ENCODE results near the gene CPAMD8.
"Not testable (repeated sequence)": the region's sequence is repeated elsewhere in the genome, so short reads cannot be mapped to it uniquely, and the experiment has no call there.

The CPAMD8 gene

DNA sequence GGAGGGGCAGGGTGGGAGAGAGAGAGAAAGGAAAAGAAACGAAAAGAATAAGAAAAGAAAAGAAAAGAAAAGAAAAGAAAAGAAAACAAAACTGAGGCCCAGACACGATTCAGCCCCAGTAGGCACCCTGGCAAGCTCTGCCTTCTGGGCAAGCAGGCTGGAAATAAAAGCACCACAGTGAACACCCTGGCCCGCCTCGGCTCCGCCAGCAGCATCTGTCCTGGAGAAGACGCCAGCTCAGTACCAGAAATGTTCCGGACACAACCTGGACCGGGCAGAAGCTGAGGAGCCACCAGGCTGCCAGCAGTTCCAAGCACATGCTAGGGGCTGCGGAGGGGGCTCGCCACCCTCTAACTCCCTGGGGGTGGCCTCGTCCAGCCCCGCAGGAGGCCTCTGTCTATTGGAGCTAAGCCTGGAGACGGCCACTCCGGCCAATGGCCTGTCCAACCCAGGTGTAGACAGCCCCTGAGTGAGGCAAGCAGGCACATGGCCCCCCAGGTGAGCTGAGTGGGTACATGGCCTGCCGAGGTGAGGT lies 11.4 kb upstream of the CPAMD8 start:
- DNase-seq = no peak

DNA sequence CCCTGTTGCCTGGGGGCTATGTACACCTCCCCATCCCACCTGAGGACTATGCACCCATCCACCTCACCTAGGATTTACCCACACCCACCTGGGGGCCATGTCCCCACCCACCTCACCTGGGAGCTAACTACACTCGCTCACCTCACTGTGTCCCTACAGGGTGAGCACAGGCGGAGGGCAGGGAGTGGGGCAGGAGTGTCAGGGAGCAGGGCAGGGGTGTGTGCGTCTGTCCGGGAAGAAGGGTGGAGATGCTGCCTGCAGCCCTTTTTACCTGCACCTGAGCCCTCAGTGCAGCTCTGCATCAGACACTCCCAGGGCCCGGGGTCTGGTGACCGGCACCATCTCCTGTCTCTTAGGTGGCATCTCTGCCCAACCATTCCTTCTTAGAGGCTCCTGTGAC lies 10.6 kb upstream of the CPAMD8 start:
- DNase-seq = no peak

DNA sequence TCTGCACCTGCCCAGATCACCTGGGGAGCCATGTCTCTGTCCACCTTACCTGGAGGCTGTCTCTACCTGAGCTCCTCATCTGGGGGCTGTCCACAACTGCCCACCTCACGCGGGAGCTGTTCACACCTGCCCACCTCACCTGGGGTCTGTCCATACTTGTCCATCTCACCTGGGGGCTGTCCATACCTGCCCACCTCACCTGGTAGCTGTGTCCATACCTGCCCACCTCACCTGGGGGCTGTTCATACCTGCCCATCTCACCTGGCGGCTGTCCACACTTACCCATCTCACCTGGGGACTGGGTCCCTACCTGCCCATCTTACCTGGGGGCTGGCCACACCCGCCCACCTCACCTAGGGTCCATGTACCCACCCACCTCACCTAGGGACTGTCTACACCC lies 10.0 kb upstream of the CPAMD8 start:
- DNase-seq = no peak

DNA sequence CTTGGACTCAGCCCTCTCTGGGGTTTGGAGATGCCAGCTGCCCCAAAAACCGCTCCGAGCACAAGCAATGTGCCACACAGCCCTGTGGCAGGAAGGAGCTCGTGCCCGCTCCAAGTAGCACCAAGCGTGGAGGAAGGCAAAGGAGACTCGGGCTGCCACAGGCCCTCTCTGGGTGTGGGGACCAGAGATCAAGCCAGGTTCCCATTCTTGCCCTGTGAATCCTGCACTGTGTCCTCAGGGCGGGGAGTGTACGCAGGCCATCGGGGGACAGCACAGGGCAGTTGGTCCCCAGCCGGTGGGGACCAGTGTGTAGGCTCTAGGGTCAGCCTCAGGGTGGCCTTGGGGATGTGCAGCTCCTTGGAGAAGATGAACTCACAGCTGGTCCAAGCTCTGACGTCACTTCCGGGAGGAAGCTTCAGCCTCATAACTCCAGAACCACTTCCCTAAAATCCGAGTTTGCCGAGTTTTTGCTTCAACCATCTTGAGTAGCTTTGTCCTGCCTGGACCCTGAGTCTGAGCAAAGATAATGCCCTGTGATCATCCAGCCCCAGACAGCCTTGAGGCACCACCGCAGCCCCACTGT lies 9.3 kb upstream of the CPAMD8 start:
- no peak for DNase-seq

DNA sequence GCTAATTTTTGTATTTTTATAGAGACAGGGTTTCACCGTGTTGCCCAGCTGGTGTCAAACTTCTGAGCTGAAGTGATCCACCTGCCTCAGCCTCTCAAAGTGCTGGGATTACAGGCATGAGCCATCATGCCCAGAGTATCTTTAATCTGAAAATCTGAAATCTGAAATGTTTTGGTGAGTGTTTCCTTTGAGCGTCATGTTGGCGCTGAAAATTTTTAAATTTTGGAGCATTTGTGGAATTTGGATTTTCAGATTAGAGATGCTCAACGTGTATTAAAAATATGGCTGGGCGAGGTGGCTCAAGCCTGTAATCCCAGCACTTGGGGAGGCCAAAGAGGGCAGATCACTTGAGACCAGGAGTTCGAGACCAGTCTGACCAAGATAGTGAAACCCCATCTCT lies 5.1 kb upstream of the CPAMD8 start:
- DNase-seq = no peak

DNA sequence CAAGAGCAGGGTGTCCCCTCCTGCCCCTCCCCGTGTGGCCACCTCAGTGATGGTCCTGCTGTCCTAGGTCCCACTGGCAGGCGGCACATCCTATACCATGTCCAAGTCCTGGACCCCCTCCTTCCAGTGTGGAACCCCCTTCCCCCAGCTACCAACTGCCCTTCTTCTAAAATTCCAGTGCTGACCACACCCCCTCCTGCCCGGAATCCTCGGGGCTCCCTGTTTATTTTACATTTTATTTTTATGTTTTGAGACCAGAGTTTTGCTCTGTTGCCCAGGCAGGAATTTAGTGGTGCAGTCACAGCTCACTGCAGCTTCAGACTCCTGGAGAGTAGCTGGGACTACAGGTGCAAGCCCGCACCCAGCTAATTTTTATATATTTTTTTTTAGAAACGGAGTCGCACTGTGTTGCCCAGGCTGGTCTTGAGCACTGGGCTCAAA lies 945 bp upstream of the CPAMD8 start:
- no peak for DNase-seq

DNA sequence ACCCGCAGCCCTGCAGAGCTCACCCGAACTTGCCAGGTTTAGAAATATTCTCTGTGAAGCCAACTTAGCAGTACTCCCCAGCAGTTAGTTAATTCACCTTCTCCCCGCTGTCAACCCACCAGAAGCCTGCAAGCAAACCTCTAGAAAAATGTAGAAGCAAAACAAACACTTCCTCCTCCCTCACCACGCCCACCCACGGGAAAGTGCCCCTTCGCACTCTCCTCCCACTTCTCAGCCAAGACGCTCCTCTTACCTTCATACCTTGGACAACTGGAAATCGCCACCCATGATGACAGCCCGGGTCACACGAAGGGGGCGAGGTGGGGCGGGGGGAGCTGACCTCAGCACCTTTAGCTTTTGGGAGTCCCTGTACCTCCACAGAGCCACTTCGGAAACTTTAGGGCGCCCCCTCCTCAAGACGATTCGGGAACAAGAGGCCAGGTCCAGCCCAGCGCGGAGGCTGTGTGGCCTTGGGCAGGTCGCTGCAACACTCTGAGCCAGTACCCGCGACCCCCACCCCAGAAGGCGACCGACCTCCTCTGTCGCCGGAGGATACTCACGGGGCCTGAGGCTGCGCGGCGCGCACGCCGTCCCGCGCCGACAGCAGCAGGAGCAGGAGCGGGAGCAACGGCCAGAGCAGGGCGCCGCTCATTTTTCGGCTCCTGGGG lies 485 bp downstream of the CPAMD8 start:
- DNase-seq = no peak

DNA sequence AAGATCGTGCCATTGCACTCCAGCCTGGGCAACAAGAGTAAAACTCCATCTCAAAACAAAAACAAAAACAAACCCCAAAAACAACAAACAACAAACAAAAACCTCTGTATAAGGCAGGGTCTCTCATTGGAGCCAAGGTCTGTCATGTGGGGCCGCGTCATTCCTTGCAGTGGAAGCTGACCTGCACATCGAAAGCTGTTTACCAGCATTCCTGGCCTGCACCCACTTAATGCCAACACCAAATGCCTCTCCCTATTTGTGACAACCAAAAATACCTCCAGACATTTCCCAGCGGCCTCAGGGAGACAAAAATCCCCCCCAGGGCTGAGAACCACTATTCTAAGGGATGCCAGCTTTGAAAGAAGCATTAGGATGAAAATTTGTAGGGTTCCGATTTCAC lies 1.2 kb downstream of the CPAMD8 start:
- no peak for DNase-seq

DNA sequence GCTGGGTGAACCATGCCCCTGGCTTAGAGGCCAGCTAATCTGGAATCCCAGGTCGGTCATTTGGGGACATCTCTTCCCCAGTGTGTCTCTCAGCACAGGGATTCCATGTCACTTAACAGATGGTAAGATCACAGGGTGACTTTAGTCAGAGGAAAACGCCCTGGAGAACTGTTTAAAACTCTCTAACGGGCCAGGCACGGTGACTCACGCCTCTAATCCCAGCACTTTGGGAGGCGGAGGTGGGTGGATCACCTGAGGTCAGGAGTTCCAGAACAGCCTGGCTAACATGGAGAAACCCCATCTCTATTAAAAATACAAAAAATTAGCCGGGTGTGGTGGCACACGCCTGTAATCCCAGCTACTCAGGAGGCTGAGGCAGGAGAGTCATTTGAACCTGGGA lies 1.7 kb downstream of the CPAMD8 start:
- not testable (repeated sequence) for DNase-seq

DNA sequence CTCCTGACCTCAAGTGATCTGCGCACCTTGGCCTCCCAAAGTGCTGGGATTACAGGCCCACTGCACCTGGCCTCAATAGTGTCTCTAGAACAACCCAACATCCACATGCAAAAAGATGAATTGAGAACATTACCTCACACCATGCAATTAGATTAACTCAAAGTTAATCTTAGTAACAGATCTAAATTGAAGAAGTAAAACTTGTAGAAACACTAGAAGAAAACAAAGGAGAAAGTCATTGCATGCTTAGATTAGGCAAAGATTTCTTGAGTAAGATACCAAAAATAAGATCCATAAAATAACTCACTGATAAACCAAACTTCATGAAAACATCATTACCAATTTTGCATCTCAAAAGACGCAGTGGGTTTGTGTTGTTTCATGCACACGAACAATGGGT lies 2.8 kb downstream of the CPAMD8 start:
- no peak for DNase-seq

DNA sequence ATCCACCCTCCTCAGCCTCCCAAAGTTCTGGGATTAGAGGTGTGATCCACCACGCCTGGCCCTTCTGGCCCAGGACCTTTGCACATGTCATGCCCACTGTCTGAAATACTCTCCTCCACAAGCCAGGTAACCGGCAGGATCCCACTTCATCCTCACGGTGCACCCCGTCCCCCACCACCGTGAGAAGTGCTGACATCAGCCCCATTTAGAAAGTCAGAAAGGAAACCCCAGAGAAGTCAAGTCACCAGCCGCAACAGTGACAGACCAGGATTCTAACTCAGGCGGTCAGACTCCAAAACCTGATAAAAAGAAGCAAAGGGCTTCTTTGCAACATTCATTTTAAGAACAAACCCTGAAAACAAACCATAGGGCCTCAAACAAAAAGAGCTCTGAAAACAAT lies 3.9 kb downstream of the CPAMD8 start:
- no peak for DNase-seq

DNA sequence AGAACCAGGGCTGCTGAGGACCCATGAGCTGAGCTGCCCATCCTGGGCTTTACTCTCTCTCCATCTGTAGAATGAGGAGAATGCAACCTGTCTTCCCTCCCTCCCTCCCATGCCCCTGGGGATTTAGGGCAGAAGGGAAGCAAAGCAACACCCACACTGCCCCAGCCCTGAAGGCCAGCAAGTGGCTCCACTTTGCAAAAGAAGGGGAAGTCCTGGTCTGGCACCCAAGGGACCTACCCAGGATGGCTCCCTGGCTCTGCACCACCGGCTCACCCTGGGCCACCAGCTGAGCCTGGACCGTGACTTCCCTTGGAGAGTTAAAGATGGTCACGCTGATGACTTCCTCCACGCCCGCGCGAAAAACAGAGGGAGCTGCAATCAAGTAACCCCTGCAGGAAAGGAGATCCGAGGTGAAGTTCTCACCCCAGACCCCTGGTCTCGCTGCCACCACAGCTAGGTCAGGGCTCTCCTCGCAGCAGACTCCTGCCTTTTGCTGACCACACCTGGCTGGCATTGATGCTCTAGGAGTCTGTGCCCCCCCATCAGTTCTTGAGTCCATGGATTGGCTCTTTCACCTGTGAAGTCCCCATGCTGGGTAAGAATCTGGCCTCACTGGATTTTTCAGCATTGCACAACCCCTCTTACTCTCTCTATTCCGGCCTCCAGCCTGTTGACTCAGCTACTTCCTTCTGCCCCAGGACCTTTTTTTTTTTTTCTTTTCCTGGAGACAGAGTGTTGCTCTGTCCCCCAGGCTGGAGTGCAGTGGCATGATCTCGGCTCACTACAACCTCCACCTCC lies 4.6 kb downstream of the CPAMD8 start:
- DNase-seq = no peak

DNA sequence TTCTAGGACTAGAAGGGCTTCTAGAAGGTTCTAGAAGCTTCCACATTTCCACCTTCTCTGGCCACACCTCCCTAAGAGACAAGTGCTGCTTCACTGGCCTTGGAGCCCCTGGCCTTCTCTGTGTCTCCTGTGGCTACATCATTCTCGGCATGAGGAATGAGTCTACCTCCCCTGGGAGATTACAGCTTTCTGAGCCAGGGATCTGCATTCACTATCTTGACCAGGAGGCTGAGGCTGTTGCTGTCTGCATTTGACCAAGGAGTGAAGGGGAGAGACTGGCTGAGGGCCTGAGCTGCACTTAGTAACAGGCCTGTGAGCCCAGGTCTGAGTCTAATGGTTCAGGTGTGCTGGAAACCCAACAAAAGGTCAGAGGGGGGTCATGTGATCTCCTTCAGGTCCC lies 5.3 kb downstream of the CPAMD8 start:
- no peak for DNase-seq

DNA sequence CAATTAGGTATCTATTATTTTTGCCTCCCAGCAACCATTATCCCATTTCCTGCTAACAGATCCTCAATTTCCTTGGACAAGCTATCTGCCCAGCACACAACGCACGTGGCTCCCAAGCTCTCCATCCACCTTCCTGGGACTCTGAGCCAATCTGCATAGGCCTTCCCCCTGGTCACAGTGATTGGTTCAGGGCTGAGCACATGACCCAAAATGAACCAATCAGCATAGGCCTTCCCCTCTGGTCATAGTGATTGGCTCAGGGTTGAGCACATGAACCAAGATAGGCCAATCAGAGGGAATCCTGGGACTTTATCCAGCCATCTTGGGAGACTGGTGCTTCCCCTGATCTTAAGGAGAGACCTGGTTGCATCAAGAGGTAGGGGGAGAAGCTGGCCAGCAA lies 5.8 kb downstream of the CPAMD8 start:
- DNase-seq = no peak

DNA sequence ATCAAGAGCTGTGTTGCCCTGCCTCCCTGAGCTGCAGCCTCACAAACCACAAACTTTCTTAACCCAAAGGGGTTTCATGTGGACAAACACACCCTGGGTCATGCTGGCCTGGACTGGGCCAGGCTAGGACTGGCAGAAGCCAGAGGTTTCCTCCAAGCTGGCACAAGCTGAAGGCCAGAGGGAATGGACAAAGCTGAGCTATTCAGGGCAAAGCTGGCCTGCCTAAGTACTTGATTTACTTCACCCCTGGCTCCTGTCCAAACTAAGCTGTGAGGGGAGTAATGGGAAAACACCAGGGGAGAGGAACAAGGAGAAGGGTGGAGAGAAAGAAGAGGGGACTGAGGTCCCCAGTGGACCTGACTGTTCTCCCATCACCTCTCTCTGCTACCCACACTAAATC lies 6.2 kb downstream of the CPAMD8 start:
- no peak for DNase-seq

DNA sequence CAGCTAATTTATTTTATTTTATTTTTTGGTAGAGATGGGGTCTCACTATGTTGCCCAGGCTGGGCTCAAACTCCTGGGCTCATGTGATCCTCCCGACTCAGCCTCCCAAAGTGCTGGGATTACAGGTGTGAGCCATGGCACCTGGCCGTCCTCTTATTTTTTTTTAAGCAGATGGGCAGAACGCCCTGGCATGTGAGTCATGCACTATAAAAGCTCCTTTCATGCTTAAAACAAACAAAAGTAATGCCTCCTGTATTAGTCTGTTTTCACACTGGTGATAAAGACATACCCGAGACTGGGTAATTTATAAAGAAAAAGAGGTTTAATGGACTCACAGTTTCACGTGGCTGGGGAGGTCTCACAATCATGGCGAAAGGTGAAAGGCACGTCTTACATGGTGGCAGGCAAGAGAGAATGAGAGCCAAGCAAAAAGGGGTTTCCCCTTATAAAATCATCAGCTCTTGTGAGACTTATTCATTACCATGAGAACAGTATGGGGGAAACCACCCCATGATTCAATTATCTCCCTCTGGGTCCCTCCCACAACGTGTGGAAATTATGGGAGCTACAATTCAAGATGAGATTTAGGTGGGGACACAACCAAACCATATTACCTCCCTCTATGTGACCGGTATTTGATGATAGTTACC lies 12.3 kb downstream of the CPAMD8 start:
- not testable (repeated sequence) for DNase-seq

DNA sequence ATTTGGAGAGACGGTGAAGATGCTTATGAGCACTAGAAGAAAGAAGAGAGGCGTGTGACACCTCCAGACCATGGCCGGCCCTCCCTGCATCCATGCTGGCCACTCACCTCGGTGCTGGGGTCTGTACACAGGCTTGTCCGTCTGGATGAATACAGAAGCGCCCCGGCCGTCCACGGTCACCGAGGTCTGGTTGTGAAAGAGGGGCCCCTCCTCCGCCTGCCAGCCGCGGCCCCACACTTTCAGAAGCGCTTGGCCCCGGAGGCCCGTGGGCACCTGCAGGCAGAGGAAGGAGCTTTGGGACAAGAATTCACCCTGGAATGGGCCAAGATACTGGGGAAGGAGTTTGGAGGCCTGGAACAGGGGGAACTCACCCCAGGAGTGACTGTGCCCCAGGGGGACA lies 15.1 kb downstream of the CPAMD8 start:
- no peak for DNase-seq

DNA sequence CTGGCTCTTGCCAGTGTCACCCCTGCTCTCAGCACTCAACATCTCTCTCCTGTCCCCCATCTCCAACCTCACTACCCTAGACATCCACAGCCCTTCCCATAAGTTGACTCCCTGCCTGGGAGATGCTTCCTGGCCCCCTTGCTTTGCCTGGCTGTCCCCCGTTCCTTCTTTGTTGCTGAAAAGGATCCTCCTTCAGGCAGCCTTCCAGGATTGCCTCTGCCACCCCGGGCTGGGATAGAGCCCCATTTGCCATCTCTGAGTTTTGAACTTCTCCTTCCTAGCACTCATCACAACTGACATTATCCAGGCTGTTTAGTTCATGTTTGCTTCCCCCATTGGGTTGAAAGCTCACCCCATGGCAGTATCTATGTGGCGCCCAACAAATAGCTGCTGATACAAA lies 20.0 kb downstream of the CPAMD8 start:
- no peak for DNase-seq

DNA sequence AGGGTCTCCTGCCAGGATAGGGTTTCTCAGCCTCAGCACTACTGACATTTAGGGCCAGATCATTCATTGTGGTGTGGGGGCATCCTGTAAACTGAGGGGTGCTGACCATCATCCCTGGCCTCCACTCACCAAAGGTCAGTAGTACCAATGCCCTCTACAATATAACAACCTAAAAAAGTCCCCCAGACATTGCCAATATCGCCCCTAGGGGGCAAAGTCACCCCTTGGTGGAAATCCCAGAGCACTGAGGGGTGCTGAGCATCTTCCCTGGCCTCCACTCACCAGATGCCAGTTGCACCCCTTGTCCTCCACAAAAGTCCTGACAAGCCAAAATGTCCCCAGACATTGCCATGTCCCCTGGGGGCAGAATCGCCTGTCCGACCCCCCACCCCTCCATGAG lies 21.6 kb downstream of the CPAMD8 start:
- DNase-seq = no peak

DNA sequence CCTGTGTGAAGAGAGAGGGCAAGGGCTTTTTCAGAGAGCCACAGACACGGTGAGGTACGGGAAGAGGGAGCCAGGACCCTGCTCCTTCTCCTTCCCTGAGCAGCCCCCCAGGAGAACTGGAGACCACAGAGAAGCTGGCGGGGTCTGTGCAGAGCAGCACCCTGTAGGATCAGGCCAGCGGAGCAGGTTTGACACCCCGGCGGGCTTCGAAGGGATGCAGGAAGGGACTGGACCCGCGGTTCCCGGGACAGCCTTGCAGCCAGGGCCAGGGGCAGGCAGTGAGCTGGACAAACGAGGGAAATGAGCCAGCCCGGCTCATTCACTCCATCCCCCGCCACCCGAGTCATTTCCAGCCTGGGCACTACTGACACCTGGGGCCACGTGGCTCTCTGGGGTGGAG lies 22.2 kb downstream of the CPAMD8 start:
- no peak for DNase-seq

DNA sequence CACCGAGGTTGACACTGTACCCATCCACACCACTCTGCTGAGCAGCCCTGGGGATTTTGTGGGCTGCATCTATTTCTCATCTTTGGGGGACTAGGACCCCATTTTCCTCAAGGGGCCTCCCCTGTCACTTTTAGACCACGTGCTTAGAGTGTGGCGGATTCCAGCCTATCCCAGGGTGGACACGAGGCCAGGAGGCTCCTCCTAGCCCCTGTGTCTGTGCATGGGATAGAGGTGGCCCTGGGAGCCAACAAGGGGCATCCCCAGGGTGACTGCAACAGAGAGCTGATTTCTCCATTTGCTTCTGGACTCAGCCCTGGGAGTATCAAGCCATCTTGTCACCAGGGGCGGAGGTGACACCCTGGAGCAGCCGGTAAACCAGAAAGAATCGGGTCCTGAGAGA lies 24.2 kb downstream of the CPAMD8 start:
- DNase-seq = no peak

DNA sequence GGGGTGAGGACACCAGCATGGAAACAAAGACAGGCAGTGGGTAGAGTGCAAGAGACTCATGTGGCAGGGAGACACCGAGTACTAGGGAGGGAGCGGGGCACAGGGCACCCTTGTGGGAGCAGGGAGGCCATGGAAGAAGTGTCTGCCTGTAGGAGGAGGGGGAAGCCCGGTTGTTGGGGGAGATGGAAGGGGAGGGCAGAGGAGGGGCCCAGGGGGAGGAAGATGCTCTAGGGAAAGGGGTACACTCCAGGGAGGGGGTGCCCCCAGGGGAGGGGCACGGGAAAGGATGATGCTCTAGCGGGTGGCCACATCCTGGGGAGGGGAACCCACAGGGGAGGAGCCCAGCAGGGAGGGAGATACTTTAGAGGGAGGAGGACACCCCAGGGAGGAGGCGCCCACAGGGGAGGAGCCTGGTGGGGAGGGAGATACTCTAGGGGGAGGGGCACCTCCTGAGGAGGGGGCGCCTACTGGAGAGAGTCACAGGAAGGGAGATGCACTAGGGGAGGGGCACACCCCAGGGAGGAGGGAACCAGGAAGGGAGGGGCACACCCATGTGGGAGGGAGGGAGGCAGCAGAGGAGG lies 24.9 kb downstream of the CPAMD8 start:
- DNase-seq = no peak

DNA sequence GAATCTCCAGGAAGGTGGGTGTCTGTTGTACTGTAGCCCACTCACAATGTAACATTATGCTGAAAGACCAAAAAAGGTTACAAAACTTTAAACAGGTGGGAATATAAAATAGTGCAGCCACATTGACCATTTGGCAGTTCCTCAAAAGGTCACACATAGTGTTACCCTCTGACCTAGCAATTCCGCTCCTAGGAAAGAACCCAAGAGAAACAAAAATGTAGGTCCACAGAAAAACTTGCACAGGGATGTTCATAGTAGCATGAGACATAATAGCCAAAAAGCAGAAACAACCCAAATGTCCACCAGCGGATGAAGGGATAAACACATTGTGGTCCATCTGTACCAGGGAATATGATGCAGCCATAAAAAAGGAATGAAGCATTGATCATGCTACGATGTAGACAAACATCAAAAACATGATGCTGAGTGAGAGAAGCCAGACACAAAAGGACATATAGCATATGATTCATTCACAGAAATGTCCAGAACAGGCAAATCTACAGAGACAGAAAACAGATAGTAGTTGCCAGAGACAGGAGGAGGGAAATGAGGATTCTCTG lies 27.9 kb downstream of the CPAMD8 start:
- no peak for DNase-seq

Measured in NCI-H187 (cell line).